SHP77 treated with DMSO at 0.1 percent for 48 hours (cell line): ENCODE data around the gene HEG1.

Source experiments
- DNase-seq: peaks from one replicate; lab custom pipeline; 2025; lab: John Stamatoyannopoulos, UW

HEG1 gene

DNA sequence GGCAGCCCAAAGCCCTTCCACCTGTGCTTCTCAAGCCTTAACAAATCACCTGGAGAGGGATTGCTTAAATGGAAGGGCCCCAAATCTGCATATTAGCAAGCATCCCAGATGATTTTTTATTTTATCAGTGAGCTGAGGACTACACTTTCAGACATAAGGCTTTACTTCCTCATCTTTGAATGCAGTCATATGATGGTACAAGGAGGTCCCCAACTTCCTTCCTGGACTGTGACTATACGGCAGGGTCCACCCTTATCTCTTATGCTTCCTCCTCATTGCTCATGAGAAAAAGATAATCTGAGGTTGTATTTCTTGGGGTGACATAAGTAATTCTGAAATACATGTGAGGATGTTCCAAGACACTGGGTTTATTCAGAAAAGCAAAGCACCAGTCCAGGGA, 13.7 kb upstream of the HEG1 start:
- no peak for DNase-seq

DNA sequence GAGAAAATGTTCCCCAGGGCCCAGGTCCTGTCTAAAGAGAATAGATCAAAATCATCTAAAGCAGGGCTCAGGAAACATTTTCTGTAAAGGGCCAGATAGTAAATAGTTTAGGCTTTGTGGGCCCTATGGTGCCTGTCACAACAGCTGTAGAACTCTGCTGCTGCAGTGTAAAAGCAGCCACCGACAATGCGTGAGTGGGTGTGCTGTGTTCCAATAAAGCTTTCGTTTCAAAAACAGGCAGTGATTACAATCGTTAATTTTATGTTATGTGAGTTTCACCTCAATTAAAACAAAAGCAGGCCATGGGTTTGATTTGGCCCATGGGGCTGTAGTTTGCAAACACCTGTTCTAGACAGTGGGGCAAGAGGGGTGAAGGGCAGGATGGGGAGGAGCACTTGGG, 12.5 kb upstream of the HEG1 start:
- no peak for DNase-seq

DNA sequence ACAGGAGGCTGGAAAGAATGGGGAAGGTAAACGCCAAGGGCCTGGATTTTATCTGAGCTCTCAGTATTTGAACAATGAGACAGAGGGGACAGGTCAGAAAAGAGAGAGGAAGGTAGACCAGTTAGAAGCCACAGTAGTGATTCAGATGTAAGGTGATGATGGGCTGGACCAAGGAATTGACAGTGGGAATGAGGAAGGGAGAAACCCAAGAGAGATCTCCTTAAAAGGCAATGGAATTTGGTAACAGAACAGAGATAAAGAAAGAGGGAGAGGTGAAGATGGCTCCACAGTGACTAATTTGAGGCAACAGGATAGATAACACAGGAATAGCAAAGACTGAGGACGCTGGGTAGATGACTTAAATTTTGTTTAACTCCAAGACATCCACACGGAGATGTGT, 11.4 kb upstream of the HEG1 start:
- no peak for DNase-seq

DNA sequence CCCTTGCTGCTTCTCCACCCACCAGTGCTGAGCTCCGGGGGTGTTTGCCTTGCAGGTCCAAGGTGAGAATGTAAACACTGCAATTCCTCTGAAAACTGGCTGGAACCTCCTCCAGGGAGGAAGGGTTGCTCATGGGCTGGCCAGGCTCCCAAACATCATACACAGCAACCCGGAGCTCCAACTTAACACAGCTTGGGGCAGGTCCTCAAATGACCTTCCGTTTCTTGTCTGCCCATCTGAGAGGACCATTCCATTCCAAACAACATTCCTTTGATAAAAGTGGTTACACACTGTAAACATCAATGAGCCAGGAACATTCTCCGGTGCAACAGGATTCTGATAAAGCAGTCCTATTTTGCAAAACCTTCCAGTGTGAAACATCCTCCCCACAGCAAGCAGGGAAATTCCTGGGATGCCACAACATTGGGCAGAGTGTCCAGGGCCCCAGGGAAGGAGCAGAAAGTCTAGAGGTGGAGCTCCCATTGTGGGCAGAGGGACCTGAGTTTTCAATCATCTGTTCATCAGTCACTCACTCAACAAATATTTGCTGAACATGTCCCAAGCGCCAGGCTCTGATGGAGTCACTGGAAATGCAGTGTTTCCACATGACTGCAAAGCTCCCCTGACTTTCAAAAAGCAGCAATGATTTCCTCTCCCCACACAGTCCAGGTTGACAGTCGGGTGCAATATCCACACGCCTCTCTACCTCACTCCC, 7.3 kb upstream of the HEG1 start:
- no peak for DNase-seq

DNA sequence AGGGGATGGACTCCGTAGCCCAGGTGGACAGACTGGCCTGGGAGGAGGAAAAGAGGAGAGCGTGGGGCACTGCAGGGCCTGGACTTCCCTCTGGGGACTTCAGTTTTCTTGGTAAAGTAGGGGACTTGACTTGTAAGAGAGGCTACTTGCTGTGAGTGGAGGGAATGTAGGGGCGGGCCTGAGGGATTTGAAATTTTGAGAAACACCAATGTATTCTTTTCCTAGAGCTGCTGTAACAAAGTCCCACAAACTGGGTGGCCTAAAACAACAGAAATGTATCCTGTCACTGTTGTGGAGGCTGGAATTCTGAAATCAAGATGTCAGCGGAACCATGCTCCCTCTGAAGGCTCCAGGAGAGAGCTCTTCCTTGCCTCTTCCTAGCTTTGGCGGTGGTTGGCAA, 5.8 kb upstream of the HEG1 start:
- DNase-seq: no peak

DNA sequence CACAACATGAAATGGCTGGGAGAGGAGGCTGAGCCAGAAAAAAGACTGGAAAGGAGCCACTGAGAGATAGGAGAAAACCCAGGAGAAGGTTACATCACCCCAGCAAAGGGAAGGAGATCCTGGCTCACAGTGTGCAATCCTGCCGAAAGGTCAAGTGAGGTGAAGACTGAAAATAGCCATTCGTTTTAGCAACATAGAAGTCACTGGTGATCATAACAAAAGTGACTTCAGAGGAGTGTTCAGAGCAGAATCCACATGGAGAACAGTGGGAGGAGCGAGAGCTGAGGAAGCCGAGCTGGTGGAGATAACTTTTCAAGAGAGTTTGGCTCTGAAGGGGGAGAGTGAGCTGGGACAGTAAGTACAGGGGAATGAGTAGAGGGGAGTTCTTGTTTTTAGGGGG, 5.4 kb upstream of the HEG1 start:
- no peak for DNase-seq

DNA sequence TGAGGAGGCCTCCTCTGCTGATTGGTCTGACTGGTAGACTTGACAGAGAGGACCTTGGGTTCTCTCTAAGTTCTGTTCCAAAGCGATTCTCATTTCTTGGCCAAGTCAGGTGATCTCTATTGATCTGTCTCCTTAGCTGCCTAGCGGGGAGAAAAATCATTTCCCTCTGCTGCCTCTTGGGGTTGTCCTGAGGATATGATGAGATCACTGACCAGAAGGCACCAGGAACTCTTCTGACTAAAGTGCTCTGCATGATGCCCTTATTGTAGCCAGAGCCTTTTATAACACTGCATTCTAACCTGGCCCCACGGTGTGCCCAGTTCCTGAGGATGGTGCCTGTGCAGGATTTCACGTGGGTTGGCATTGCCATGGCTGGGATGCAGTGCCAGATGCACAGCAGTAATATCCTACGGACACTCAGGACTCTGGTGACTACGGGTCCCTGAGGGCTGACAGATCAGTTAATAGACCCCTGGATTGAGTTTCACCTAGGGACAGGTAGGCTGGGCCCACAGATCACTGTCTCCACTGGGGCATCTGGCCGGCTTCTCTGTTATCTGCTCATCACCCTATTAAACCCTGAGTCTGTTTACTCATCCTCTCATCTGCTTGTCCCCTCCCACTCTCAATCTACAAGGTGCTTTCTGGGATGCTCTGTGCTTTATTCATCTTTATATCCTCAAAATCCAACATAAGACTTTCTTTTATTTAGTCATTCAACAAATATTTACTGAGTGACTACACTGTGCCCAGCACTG, 3.9 kb upstream of the HEG1 start:
- no peak for DNase-seq

DNA sequence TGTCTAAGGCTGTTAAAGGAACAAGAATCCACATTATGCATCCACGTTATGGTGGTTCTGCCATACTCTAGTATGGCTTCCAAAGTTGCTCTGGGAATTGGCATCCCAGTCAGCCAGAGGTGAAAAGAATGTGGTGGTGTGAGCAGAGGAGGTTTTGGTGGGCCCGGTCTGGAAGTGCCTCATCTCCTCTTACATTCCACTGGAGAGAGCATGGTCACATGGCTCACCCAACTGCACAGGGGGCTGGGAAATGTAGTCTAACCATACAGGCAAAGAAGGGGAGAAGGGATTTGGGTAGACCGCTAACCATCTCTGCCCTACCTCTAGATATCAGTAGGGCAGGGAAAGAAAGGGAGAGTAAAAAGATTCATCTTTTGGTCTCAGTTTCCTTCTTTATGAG, 3.2 kb upstream of the HEG1 start:
- no peak for DNase-seq

DNA sequence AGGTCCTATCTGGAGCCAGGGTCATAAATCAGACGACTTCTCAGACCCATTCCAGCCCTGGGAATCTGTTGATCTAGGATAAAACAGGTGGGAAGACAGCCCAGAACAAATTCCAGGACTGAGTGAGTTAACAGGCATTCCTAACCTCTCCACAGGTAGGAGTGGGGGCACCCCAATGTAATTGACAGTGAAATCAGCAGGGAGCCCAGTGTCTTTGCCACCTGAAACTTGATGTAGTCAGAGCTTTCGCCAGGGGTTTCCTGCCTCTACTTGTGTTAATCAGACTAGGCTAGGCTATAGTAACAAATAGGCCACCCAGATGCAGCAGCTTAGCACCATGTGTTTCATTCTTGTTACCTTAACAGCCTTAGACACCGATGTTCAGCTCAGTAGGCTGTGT, 2.7 kb upstream of the HEG1 start:
- DNase-seq: no peak

DNA sequence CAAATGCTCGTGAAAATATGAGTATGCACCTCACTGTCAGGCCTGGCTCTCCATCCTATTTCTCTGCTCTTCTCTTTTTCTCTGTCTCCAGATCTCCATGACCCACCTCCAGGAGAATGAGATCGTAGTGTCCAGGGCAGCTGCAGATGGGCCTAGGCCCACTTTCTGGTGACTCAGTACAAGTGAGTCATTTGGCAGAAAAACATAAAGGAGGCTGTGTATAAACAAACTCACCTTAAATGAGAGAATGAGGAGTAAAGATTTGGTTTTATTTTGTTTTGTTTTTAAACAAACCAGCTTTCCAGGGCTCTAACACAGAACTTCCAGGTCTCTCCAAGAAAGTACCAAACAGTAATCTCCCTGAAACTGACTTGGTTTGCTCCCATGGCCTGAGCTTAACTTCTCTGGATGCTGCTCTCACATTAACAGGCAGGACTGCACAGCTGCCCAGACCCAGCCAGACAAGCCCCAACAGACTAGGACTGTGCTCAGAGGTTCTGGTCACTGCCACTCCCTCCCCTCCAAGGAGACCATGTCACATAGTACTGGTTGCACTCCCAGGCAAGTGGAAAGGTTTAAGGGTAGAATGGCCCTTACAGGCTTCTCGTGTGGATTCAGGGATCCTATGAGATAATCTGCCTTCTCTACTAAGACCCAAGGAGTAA, 1.5 kb upstream of the HEG1 start:
- no peak for DNase-seq

DNA sequence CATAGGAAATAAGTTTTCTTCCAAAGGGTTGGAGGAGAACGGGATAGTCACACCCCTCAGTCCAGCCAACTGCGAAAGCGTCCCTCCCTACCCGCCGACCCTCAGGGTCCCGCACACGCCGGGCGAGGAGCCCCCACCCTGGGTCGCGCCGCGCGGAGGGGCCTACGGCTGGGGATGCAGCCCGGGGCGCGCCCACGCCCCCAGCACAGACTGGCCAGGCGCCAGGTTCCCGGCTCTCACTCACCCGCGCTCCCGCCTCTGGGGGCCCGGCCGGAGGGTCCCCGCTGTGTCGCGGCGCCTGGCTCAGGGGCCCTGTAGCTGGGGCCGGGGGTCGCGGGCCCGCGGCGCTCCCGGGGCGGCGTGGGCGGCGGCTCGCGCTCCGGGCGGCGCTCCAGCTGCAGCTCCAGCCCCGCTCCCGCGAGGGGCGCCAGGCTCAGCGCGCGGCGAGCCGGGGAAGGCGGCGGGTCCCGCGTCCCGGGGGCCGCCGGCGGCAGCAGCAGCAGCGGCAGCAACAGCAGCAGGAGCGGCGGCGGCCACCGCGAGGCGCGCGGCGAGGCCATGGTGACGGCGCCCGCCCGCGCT, 375 bp downstream of the HEG1 start:
- DNase-seq: no peak

DNA sequence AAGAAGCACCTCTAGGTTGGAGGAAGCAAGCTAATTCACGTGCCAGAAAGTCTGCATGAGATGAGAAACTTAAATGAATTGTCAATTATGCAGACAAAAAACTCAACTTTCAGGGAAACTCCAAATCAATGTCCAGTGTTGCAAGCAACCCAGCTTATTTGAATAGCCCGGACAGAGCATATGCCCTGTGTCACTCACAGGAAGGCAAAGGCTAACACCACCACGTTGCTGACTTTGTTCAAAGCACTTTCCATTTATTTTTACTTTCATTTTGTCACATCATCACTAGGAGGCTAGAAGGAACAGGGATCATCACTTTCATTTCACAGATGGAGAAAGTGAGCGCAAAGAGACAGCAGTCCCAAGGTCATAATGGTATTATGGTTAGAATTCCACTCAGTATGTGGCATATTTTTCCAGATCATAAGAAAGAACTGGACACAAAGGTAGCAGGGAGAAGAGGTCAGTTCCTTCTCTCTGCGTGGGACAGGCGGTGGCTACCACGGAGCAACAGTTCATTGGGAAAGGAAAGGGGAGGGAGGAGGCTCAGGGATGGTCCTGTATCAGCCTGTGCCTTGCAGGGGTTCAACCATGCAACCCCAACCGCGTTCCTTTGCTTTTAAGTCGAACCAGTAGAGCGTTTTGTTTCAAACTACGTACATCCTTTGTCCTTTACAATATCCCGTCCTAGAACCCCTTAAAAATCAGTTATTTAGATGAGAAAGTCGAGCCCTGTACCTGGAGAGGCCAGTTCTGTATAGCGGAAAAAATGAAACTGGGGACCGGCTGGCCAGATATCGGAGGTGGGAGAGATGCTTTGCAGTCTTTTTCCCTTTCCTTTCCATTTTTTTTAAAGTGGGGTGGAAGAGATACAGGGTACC, 1.1 kb downstream of the HEG1 start:
- DNase-seq: no peak

DNA sequence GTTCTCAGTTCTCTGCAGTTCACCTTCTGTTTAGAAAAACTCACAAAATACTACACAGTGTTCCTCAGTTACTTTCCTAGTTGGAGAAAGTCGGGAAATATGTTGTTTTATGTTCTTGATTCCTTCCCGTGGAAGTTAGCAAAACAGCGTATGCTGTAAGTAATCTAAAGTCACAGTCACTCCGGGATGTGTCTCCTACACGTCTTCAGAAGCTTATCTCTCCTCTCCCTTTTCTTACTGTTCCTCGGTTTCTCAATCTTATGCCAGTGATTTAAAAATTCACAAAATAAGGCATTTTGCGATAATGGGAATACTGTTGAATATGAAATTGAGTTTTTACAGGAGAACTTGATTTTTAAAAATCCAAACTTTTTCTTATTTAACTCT, 1.7 kb downstream of the HEG1 start:
- DNase-seq: no peak

DNA sequence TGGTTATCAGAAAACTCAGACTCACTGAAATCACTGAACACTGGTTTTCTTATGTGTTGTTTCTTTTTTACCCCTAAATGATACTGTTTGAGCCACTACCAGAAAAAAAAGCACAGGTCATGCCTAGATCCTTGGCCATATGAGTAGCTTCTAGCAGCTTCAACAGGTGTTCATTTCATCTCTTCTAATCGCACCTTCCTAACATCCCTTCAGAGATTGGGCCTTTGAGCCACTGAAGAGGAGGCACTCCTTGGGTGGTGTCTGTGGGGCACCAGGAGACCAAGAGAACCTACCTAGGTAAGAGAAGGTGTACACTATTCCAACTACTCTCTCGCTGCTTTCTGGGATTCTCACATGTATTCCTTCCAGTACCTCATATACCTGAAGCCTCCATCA, 2.5 kb downstream of the HEG1 start:
- DNase-seq: no peak

DNA sequence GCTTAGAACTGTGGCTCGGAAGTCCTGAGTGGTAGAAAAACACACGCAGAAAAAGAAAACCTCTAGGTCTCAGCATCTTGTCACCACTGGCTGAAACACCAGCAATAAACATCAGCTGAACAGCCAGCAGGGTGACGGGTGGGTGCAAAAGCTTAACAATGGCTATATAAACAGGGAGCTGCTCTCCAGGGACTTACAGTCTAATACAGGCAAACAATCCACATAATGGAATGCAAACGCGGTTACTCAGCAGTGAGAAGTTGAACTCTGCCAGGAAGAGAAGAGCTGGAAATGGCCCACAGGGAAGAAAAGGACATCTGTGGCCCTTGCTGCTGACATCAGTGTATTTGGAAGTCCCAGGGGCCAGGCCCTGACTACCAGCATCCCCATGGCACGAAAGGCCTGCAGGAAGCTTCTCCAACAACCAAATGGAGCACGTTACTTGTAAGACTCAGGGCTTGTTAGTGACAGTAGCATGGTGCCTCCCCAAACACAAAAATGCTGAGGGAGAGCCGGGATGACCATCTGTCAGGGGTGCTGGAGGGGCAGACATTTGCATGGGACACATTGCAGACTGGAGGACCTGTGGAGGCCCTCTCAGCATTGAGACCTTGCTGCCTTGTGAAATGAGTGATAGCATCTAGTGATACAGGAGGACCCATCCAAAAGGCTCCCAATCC, 3.0 kb downstream of the HEG1 start:
- no peak for DNase-seq

DNA sequence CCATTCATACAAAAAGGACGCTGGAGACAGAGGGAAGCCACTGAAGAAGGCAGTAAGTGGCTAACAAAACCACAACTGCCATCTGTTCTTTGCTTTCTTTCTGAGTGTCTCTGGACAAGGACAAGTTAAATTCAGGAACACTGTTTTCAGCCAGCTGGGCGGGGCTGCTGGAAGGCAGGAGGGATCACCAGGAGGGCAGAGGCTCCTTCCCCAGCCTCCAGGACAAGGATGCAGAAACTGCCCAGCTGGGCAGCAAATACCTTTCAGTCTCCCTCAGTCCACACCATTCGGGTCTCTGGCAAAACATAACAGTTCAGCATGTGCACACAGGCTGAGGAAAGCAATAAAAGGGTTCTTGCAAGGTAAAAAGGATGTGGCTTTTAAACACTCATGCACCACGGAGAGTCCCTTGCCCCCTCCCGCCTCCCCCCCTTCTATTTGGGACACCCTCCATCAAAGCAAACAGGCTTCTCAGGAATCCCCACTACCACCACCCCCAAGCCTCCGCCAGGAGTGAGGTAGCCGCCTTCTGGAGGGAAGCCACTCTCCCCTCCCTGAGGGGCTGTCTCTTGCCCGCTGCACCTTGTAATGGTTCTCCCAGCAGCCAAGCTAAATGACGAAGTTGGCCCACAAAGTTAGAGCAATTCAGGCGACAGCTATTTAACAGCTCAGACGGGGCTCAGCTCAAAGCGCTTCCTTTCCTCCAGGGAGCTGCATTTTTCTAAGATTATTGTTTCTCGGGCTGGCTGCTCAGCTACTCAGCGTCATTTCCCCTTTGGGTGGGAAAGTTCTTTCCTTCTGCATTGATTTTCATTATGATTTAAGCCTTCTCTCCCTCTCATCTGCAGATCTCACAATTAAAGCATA, 3.8 kb downstream of the HEG1 start:
- no peak for DNase-seq

DNA sequence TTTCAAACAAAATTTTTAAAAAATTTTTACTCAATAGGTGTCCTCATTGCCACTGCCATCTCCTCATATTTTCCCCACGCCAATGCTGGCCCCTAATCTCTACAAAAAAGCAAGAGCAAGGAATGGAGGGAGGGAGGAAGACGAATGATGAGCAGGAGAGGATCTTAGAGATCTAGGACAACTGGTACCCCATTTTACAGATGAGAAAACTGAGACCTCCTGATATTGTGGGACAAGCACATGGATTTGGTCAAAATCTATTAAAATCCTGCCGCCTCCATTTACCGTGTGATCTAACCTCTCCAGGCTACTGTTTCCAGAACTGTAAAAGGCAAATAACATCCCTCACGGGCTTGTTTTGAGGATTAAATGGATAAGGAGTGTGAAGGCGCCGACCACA, 4.6 kb downstream of the HEG1 start:
- no peak for DNase-seq

DNA sequence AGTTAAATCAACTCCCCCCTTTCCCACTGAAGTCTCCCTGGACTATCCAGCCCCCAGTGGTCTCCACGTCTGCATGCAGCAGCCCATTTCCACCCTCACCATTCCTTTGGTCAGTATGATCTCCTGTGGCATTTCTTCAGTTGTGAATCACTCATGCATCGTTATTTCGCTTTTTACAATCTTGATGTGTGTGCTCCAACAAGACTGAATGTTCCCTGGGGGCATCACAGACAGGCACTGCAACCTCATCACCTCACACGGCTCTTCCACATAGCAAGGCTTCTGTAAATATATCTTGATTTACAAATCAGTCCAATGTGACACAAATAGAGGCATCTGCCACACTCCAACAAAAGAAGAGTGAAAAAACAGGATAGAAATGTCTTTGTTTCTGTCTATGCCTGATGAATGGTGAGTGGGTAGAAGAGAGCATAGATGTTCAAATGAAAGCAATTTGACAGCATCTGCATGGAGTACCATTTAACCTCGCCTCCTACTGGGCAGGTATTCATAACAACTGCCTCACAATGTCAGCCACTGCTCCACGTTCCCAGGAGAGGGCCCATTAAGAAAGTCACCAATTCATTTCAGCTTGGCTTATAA, 5.2 kb downstream of the HEG1 start:
- no peak for DNase-seq

DNA sequence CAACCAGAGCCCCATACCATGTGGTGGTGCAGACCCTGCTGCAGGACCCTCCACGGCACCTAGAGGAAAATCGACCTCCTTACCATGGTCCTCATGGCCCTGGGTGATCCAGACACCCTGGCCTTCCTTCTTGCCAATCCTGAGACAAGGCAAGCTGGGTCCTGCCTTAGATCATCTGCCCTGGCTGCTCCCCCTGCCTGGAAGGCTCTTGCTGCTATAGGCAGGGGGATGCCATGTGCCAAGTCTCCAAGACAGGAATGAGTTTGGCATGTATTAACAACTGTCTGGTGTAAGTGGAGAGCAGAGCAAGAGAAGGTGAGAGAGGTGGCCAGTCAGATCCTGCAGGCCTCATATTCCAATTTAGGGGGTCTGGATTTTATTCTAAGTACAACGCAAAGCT, 7.5 kb downstream of the HEG1 start:
- no peak for DNase-seq

DNA sequence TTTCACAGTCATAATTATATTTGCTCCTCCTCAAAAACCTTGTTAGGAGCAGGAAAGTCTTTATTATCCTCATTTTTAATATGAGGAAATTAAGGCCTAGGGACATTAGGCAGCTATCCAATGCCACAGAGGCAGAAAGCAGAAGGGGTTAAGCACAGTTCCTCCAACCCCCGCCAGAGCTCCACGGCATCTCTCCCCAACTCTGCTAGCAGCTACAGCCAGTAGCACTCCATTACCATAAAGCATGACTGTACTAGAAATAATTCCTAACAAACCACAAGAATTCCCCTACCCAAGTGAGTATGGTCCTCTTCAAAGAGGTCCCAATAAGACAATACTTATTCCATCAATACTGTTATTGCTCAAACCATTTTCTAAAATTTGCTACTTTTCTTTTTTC, 9.8 kb downstream of the HEG1 start:
- no peak for DNase-seq
